Upper lobe of right lung (tissue), 1 donor: ENCODE measurements around the gene PPP1R36. TPM values are rescaled to one million over a fixed set of nuclear protein-coding genes. Genes with fewer than 3 reads are reported as not detected.

Experiments used
- ATAC-seq: fragments of 200-7000 bp; cut with Tn5 transposase; one replicate; pipeline ENCODE4 v1.9.1; 2020; ENCODE audit warnings: mild to moderate bottlenecking, moderate library complexity
- DNase-seq: peaks from one replicate; pipeline ENCODE4 v3.0.0-alpha.2; 2020
- H3K27ac ChIP-seq: fragments of 200-600 bp; one replicate; pipeline ENCODE4 v1.8.0; 2022
- H3K27me3 ChIP-seq: fragments of 200-600 bp; one replicate; pipeline ENCODE4 v1.8.0; 2022; ENCODE audit warnings: mild to moderate bottlenecking
- H3K36me3 ChIP-seq: fragments of 200-600 bp; one replicate; pipeline ENCODE4 v1.8.0; 2022
- H3K4me1 ChIP-seq: fragments of 200-600 bp; one replicate; pipeline ENCODE4 v1.8.0; 2022
- H3K4me3 ChIP-seq: fragments of 200-600 bp; one replicate; pipeline ENCODE4 v1.8.0; 2022; ENCODE audit warnings: mild to moderate bottlenecking
- H3K9me3 ChIP-seq: fragments of 200-600 bp; one replicate; pipeline ENCODE4 v1.8.0; 2022
- intact Hi-C: fragments of 100-400 bp; cut with DNase I; formaldehyde crosslinking; loops from one replicate; pipeline ENCODE4 v1.11.0; 2022
- total RNA-seq: library from RNA; stranded (reverse); fragmentation: NEBNext Ultra II Directional; extraction: Animal tissue kit (Norgen Biotek cat#: 25700); gene quantifications from one replicate; pipeline ENCODE4 v1.2.1, GENCODE V29; 2021
- TF ChIP-seq, protein P1 (sequence below): fragments of 200-600 bp; IDR thresholded peaks from one replicate; pipeline ENCODE4 v1.8.0; 2022; ENCODE audit warnings: antibody characterized with exemption
- donor health status: DM: no; HTN: yes; CAD: no; lungs with severe emphysema.

Gene PPP1R36
- total RNA-seq, 1 donor from 2014 or later: 0.46 TPM

DNA sequence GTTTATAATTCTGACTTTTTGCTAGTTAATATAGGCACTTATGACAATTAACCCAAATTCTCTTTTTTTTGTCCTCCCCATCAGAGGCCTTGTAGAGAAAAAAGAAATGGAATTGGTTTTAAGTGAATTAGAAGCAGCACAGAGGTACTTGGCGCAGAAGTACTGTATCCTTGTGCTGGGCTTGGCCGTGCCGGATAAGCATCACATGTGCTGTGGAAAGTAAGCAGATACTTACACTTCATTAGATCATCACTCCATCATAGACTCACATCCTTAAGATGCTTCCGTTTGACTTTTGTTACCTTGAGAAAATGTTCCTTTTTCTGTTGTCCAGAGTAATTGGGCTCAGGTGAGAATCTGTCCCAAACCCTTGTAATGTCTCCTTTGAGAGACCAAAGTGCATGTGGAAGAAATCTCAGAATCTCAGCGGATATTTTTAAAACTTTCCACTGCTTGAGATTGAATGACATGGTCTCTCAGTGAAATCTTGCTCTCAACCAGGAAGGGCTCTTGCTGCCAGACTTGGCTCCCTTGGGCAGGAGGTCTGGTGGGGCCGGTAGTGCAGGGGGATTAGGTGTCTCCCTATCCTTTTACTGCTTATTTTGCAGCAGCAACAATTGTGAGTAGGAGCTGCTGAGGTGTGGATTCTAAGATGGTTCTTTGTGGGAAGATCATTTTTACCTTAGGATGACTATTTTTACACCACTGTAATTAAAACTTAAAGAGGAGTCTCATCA, 24.8 kb downstream of the PPP1R36 start:
- intact Hi-C loops: no loop called here
- Histone ChIP-seq H3K27ac (no peak overlapping the region), H3K27me3 (no peaks in the 10 kb centered on the region), H3K36me3 (no peaks in the 10 kb centered on the region), H3K9me3 (no peaks in the 10 kb centered on the region), H3K4me1 (no peaks in the 10 kb centered on the region), H3K4me3 (no peak overlapping the region)
- ATAC-seq: no peak
- DNase-seq: no peak
- TF ChIP-seq, protein P1, sequence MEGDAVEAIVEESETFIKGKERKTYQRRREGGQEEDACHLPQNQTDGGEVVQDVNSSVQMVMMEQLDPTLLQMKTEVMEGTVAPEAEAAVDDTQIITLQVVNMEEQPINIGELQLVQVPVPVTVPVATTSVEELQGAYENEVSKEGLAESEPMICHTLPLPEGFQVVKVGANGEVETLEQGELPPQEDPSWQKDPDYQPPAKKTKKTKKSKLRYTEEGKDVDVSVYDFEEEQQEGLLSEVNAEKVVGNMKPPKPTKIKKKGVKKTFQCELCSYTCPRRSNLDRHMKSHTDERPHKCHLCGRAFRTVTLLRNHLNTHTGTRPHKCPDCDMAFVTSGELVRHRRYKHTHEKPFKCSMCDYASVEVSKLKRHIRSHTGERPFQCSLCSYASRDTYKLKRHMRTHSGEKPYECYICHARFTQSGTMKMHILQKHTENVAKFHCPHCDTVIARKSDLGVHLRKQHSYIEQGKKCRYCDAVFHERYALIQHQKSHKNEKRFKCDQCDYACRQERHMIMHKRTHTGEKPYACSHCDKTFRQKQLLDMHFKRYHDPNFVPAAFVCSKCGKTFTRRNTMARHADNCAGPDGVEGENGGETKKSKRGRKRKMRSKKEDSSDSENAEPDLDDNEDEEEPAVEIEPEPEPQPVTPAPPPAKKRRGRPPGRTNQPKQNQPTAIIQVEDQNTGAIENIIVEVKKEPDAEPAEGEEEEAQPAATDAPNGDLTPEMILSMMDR: no peak

DNA sequence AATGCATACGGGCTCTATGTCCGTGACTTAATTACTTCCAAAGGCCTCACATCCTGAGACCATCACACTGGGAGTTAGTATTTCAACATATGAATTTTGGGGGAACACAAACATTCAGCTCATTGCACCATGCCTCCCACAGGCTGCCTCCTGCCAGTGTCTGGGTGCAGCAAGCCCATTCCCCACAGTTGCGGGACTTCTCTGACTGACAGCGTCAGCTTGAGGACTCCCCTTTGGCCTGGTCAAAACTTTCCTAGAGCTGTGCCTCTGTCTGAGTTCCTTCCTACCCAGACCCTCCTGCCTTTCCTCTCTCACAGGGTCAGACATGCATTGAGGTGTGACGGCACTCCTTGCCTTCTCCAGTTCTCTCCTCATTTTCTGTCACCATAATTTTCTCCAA, 27.4 kb downstream of the PPP1R36 start:
- Histone ChIP-seq H3K4me3 (no peak overlapping the region), H3K4me1 (no peaks in the 10 kb centered on the region), H3K36me3 (no peaks in the 10 kb centered on the region), H3K27ac (no peak overlapping the region), H3K9me3 (no peaks in the 10 kb centered on the region), H3K27me3 (no peaks in the 10 kb centered on the region)
- DNase-seq (no peak), ATAC-seq (no peak)
- TF ChIP-seq, protein P1: no peak
- intact Hi-C loops: no loop called here

DNA sequence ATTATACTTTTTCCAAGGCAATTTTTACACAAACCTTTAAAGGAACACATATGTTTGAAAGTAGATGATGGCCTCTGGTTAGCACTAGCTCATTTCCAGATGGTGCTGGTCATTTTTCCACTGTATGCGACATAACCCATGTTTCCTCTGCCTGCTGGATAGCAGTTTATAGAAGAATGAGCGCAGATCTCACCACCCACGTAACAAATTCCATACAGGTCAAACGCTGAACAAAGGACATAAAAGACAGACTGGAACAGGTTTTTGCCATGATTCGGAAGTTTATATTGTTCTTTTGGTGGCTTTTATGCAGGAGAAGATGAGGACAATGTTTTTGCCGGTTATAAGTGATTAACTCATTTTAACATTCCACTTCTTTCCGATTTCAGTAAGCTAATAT, 30.7 kb downstream of the PPP1R36 start:
- H3K36me3 ChIP-seq: no peaks in the 10 kb centered on the region
- no peaks in the 10 kb centered on the region for H3K4me1 ChIP-seq
- no peaks in the 10 kb centered on the region for H3K27me3 ChIP-seq
- no peak overlapping the region for H3K4me3 ChIP-seq
- no peaks in the 10 kb centered on the region for H3K9me3 ChIP-seq
- intact Hi-C loops: no loop called here
- no peak for DNase-seq
- no peak overlapping the region for H3K27ac ChIP-seq
- no peak for ATAC-seq
- TF ChIP-seq, protein P1: no peak

DNA sequence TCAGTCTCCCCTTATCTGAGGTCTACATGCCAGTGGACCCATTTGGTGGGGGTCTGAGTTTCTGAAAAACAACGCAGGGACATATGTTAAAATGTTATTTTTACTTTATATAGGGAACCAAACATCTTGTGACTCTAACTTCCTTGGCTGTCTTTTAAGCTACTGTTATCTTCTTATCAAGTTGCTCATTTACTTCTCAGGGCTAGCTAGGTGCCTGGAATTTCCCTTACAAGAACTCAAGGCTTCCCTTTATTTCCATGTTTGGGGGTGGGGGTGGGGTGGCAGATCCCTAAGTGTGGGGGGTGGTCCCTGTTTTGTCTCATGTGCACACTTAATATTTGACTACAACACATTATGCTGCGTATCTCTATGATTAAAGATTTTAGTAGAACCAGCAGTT, 31.6 kb downstream of the PPP1R36 start:
- Histone ChIP-seq H3K4me3 (no peak overlapping the region), H3K27me3 (no peaks in the 10 kb centered on the region), H3K36me3 (no peaks in the 10 kb centered on the region), H3K4me1 (no peaks in the 10 kb centered on the region), H3K9me3 (no peaks in the 10 kb centered on the region), H3K27ac (no peak overlapping the region)
- intact Hi-C loops: no loop called here
- TF ChIP-seq, protein P1: no peak
- ATAC-seq: no peak
- DNase-seq: no peak

DNA sequence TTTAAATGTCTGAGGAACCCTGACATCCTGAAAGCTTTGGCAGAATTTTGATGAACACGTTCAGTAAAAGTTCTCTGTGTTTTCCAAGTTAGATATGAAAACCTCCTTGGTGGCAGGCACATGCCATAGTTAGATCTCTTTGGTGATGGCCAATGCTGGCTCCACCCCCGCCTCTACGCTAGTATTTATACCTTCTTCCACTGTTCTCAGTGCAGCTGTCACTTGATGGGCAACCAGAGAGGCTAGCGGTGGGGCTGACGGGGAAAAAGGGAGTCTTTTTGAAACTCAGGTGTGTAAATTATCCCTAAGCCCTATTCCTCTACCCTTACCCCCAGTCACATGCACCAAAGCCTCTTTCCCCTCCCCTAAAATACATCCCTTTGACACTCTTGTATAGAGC, 32.1 kb downstream of the PPP1R36 start:
- no peak for ATAC-seq
- TF ChIP-seq, protein P1: no peak
- Histone ChIP-seq H3K9me3 (no peaks in the 10 kb centered on the region), H3K36me3 (no peaks in the 10 kb centered on the region), H3K4me3 (no peak overlapping the region), H3K27me3 (no peaks in the 10 kb centered on the region), H3K4me1 (no peaks in the 10 kb centered on the region), H3K27ac (no peak overlapping the region)
- intact Hi-C loops: no loop called here
- no peak for DNase-seq

DNA sequence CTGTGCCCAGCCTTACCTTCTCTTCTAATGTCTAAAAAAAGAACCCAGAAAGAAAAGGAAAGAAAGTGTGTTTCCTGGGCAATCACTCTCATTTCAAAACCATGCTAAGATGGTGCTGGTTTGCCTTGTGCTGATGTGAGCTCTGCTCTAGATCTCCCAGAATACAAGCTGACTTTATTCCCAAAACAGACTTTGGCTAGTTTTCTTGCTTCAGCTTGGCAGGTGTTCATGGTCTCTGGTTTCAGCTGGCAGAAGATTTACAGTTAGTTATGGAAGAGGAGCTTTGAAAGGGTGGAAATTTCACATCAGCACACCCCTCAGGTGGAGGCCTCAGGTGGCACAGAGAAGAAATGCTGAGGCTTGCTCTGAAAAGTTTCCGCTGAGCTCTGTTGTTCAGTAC, 34.4 kb downstream of the PPP1R36 start:
- H3K4me1 ChIP-seq: no peaks in the 10 kb centered on the region
- no peaks in the 10 kb centered on the region for H3K27me3 ChIP-seq
- H3K36me3 ChIP-seq: no peaks in the 10 kb centered on the region
- H3K27ac ChIP-seq: no peak overlapping the region
- intact Hi-C loops: no loop called here
- no peak for DNase-seq
- TF ChIP-seq, protein P1: no peak
- no peak for ATAC-seq
- H3K4me3 ChIP-seq: no peak overlapping the region
- H3K9me3 ChIP-seq: no peaks in the 10 kb centered on the region
